Liver (tissue), 9 donors: ENCODE measurements around the gene NDUFS5. TPM values are rescaled to one million over a fixed set of nuclear protein-coding genes. Genes with fewer than 3 reads are reported as not detected.

Source experiments
- DNase-seq: peaks from one replicate; pipeline ENCODE4 v3.0.0-alpha.2; 2017; ENCODE audit warnings: low spot score
- H3K27ac ChIP-seq, 2 donors: one replicate each; pipeline ENCODE4 v1.7.0; 2013; ENCODE audit warnings: inconsistent platforms in 2 of 2, low read length in 2 of 2, control low read depth in 1 of 2, low read depth in 1 of 2, mild to moderate bottlenecking in 1 of 2
- H3K27me3 ChIP-seq, 4 donors: one replicate each; pipeline versions ENCODE4 v1.6.1 to v1.7.0; 2013; ENCODE audit warnings: low read length in 3 of 4, inconsistent platforms in 1 of 4, mild to moderate bottlenecking in 1 of 4, moderate library complexity in 1 of 4; ENCODE audit not compliant: control insufficient read depth in 4 of 4, insufficient read depth in 4 of 4
- H3K36me3 ChIP-seq, 4 donors: one replicate each; pipeline versions ENCODE4 v1.6.1 to v1.7.0; 2013; ENCODE audit warnings: low read length in 3 of 4, mild to moderate bottlenecking in 3 of 4, low read depth in 1 of 4, moderate library complexity in 1 of 4; ENCODE audit not compliant: control insufficient read depth in 4 of 4, insufficient read depth in 3 of 4
- H3K4me1 ChIP-seq, 4 donors: one replicate each; pipeline versions ENCODE4 v1.6.1 to v1.7.0; 2013; ENCODE audit warnings: low read length in 3 of 4, mild to moderate bottlenecking in 3 of 4, moderate library complexity in 1 of 4; ENCODE audit not compliant: control insufficient read depth in 4 of 4, insufficient read depth in 4 of 4
- H3K4me3 ChIP-seq, 3 donors: one replicate each; pipeline versions ENCODE4 v1.6.1 to v1.7.0; 2013; ENCODE audit warnings: low read length in 3 of 3, control low read depth in 1 of 3, low read depth in 1 of 3, mild to moderate bottlenecking in 1 of 3
- H3K9ac ChIP-seq, 2 donors: one replicate each; pipeline ENCODE4 v1.7.0; 2013; ENCODE audit warnings: low read length in 2 of 2, mild to moderate bottlenecking in 2 of 2, moderate library complexity in 2 of 2, control low read depth in 1 of 2, low read depth in 1 of 2
- H3K9me3 ChIP-seq, 4 donors: one replicate each; pipeline versions ENCODE4 v1.6.1 to v1.7.0; 2013; ENCODE audit warnings: low read length in 3 of 4; ENCODE audit not compliant: control insufficient read depth in 4 of 4
- CTCF ChIP-seq: fragments of 150-350 bp; IDR thresholded peaks from 2 replicates; pipeline ENCODE4 v1.5.1; 2017; ENCODE audit warnings: improper control_type of control experiment, low read depth, low read length; ENCODE audit not compliant: missing input control
- EGR1 ChIP-seq, 2 donors: IDR thresholded peaks; 2 replicates each; pipeline ENCODE4 v1.6.1; 2016 to 2018; ENCODE audit warnings: antibody characterized with exemption in 2 of 2, low read depth in 2 of 2
- FOXA2 ChIP-seq: IDR thresholded peaks from 2 replicates; pipeline ENCODE4 v1.6.1; 2016; ENCODE audit warnings: antibody characterized with exemption
- GABPA ChIP-seq, 2 donors: IDR thresholded peaks in 1 of 2; conservative IDR thresholded peaks in 1 of 2; 2 replicates each; pipeline ENCODE4 v1.6.1; 2016; ENCODE audit warnings: antibody characterized with exemption in 2 of 2, mild to moderate bottlenecking in 1 of 2, moderate library complexity in 1 of 2
- HNF4A ChIP-seq, 2 donors: conservative IDR thresholded peaks; 2 replicates each; pipeline ENCODE4 v1.6.1; 2016; ENCODE audit warnings: antibody characterized with exemption in 2 of 2, mild to moderate bottlenecking in 2 of 2
- HNF4G ChIP-seq: IDR thresholded peaks from 2 replicates; pipeline ENCODE4 v1.6.1; 2016; ENCODE audit warnings: antibody characterized with exemption
- JUND ChIP-seq, 2 donors: IDR thresholded peaks; 2 replicates each; pipeline ENCODE4 v1.6.1; 2016; ENCODE audit warnings: antibody characterized with exemption in 2 of 2
- NR2F2 ChIP-seq: IDR thresholded peaks from 2 replicates; pipeline ENCODE4 v1.6.1; 2016; ENCODE audit warnings: antibody characterized with exemption
- RAD21 ChIP-seq, 2 donors: IDR thresholded peaks; 2 replicates each; pipeline ENCODE4 v1.6.1; 2016; ENCODE audit warnings: antibody characterized with exemption in 2 of 2, mild to moderate bottlenecking in 2 of 2
- RXRA ChIP-seq, 2 donors: IDR thresholded peaks; 2 replicates each; pipeline ENCODE4 v1.6.1; 2017 to 2018; ENCODE audit warnings: antibody characterized with exemption in 2 of 2, mild to moderate bottlenecking in 1 of 2
- SP1 ChIP-seq: IDR thresholded peaks from 2 replicates; pipeline ENCODE4 v1.6.1; 2018; ENCODE audit warnings: antibody characterized with exemption, mild to moderate bottlenecking
- TAF1 ChIP-seq: conservative IDR thresholded peaks from 2 replicates; pipeline ENCODE4 v1.6.1; 2016; ENCODE audit warnings: antibody characterized with exemption, mild to moderate bottlenecking
- YY1 ChIP-seq: IDR thresholded peaks from 2 replicates; pipeline ENCODE4 v1.6.1; 2016; ENCODE audit warnings: antibody characterized with exemption, mild to moderate bottlenecking
- WGBS: extraction: QIAGEN DNeasy Blood & Tissue Kit; methylation state at CpG from one replicate; pipeline ENCODE4 v1.1.7; 2013; 5-methylcytosine and 5-hydroxymethylcytosine counted together
- polyA plus RNA-seq, 2 donors: library from polyadenylated mRNA; stranded (reverse) in 1 of 2; unstranded in 1 of 2; fragments of 200-250 nt in 1 of 2; fragments of >200 nt in 1 of 2; fragmentation: Nextera tagmentation in 1 of 2; extraction: Ambion mirVana in 1 of 2; gene quantifications; one replicate each; pipeline versions ENCODE4 v1.2.1 to v1.2.3, GENCODE V29; 2013 to 2015
- total RNA-seq, 2 donors: library from RNA; depleted of rRNA; stranded (reverse); fragments of >200 nt; gene quantifications; one replicate each; pipeline ENCODE4 v1.2.3, GENCODE V29; 2014
- TF ChIP-seq, protein P1 (sequence below): IDR thresholded peaks from 2 replicates; pipeline ENCODE4 v1.6.1; 2016; ENCODE audit warnings: antibody characterized with exemption
- TF ChIP-seq, protein P2 (sequence below): IDR thresholded peaks from 2 replicates; pipeline ENCODE4 v1.6.1; 2016; ENCODE audit warnings: antibody characterized with exemption
- TF ChIP-seq, protein P3 (sequence below): IDR thresholded peaks from 2 replicates; pipeline ENCODE4 v1.6.1; 2016; ENCODE audit warnings: antibody characterized with exemption
- donor health status: healthy.
- donor health status: healthy.
- donor health status: healthy.
- donor health status: healthy.
- donor health status: healthy.

NDUFS5 gene
- total and polyA plus RNA-seq, 4 donors: 193 to 308 (median 236) TPM

- TF ChIP-seq TAF1: no peak
- TF ChIP-seq HNF4G: no peak
- no peak for TF ChIP-seq EGR1 (IDR thresholded peaks at IDR 0.05; ENCODE audit: low read depth in 2 of 2)
- TF ChIP-seq JUND (IDR thresholded peaks at IDR 0.05): no peak
- TF ChIP-seq, protein P1, sequence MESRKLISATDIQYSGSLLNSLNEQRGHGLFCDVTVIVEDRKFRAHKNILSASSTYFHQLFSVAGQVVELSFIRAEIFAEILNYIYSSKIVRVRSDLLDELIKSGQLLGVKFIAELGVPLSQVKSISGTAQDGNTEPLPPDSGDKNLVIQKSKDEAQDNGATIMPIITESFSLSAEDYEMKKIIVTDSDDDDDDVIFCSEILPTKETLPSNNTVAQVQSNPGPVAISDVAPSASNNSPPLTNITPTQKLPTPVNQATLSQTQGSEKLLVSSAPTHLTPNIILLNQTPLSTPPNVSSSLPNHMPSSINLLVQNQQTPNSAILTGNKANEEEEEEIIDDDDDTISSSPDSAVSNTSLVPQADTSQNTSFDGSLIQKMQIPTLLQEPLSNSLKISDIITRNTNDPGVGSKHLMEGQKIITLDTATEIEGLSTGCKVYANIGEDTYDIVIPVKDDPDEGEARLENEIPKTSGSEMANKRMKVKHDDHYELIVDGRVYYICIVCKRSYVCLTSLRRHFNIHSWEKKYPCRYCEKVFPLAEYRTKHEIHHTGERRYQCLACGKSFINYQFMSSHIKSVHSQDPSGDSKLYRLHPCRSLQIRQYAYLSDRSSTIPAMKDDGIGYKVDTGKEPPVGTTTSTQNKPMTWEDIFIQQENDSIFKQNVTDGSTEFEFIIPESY: no peak
- TF ChIP-seq NR2F2: no peak
- TF ChIP-seq RAD21 (IDR thresholded peaks at IDR 0.05): no peak
- no peak for TF ChIP-seq SP1
Measured at GRCh38 chr1:39043513-39043912, 17.4 kb downstream of the NDUFS5 start (continued).

- 93% methylated on average over 1 of the region's 1 CpG for WGBS
- H3K36me3 ChIP-seq: peaks cover 2 to 29% (median 11%) of the 10 kb centered on the region in 4 donors
- H3K4me3 ChIP-seq: no peak overlapping the region
- H3K9ac ChIP-seq: no peak overlapping the region
- H3K9me3 ChIP-seq: no peaks in the 10 kb centered on the region
- no peak overlapping the region for H3K27ac ChIP-seq
- no peaks in the 10 kb centered on the region for H3K27me3 ChIP-seq
- no peaks in the 10 kb centered on the region for H3K4me1 ChIP-seq
- no peak for DNase-seq
- TF ChIP-seq, protein P2, sequence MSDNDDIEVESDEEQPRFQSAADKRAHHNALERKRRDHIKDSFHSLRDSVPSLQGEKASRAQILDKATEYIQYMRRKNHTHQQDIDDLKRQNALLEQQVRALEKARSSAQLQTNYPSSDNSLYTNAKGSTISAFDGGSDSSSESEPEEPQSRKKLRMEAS: no peak
- no peak for TF ChIP-seq HNF4A (conservative IDR thresholded peaks at IDR 0.05)
- no peak for TF ChIP-seq NR2F2
- TF ChIP-seq RAD21 (IDR thresholded peaks at IDR 0.05): no peak
- TF ChIP-seq, protein P1: no peak
- no peak for TF ChIP-seq GABPA (IDR thresholded peaks at IDR 0.05 in 1 of 2, conservative IDR thresholded peaks at IDR 0.05 in 1 of 2)
- TF ChIP-seq, protein P3, sequence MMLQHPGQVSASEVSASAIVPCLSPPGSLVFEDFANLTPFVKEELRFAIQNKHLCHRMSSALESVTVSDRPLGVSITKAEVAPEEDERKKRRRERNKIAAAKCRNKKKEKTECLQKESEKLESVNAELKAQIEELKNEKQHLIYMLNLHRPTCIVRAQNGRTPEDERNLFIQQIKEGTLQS: no peak
- no peak for TF ChIP-seq CTCF
- no peak for TF ChIP-seq SP1
- no peak for TF ChIP-seq RXRA (IDR thresholded peaks at IDR 0.05)
- no peak for TF ChIP-seq TAF1
- TF ChIP-seq FOXA2: no peak
- TF ChIP-seq YY1: no peak
- no peak for TF ChIP-seq HNF4G
- no peak for TF ChIP-seq JUND (IDR thresholded peaks at IDR 0.05)
Measured at GRCh38 chr1:39044762-39045161, 18.6 kb downstream of the NDUFS5 start.
